GM19193 (cell line): ENCODE data around the gene MAP3K14.

Experiments used
- POLR2A ChIP-seq: IDR thresholded peaks from 4 replicates; pipeline ENCODE4 v1.6.1; 2011; ENCODE audit not compliant: insufficient read depth, insufficient read length; ENCODE audit errors: extremely low read depth

The MAP3K14 gene

DNA sequence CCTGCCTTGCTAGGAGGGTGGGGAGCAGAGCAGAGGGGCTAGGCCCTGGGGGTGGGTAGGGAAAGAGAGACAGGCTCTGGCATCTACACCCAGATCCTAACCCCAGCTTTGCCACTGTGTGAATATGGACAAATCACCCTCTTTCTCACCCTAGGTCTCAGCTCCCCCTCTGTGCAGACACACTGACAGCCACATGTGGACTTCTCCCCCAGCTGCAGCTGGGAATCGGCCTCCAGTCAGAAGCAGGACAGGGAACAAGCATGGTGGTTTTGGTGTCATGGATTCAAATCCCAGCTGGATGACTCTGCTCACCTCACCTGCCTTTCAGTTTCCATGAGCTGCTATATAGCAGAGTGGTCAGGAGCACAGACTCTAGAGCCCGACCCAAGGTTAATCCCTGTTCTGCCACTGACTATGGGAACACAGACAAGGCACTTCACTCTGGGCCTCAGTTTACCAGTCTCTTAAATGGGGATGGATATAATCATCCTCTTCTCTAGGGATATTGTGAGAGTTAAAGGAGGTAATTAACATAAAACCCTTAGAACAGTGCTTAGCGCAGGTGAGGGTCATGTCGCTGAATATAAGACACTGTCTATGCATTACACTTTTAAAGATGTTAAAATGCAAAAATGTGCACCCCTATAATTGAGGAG lies 26.2 kb upstream of the MAP3K14 start:
- TF ChIP-seq POLR2A: no peak

DNA sequence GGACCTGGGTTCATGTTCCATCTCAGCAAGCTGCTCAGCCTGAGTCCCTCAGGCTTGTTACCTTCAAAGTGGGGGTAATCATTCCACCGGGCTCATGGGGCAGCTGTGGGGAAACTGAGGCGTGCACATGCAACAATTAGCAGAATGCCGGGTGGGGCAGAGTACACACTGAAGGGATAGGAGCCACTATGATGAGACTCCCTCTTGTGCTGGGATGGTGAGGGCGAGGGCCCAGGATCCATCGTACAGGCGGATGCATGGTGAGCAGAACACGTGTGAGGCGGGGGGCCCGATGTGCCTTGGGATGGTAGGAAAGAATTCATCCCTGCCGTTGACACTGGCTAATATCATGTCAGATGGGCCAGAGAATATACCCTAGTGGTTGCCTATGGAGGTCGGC lies 25.5 kb upstream of the MAP3K14 start:
- no peak for TF ChIP-seq POLR2A

DNA sequence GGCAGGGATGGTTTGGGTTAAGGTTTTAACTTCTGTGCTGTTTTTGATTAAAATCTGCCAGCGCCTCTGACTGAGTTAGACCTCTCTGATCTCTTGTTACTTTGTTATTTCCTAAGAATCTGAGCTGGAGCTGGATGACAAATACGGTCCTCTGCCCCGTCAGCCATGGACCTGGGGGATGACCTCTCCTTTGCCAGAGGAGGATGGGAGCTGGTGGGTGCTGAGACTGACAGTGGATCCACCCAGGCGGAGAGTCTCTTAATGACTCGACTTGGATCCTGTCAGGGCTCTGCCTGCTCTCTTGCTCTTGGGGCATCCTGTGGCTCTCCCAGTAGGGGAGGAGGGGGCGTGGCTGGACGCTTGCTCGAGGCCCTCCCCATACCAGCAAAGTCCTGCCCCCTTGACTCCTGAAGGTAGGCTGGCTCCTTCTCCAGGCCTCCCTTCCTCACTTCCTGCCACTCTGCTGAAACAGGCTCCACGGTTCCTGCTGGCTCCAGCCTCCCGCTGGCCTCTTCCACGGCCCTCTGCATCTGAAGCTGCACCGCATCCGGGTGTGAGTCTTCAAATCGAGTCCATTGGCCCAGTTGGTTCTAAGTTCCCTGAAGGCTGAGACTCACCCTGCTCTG lies 24.8 kb upstream of the MAP3K14 start:
- no peak for TF ChIP-seq POLR2A

DNA sequence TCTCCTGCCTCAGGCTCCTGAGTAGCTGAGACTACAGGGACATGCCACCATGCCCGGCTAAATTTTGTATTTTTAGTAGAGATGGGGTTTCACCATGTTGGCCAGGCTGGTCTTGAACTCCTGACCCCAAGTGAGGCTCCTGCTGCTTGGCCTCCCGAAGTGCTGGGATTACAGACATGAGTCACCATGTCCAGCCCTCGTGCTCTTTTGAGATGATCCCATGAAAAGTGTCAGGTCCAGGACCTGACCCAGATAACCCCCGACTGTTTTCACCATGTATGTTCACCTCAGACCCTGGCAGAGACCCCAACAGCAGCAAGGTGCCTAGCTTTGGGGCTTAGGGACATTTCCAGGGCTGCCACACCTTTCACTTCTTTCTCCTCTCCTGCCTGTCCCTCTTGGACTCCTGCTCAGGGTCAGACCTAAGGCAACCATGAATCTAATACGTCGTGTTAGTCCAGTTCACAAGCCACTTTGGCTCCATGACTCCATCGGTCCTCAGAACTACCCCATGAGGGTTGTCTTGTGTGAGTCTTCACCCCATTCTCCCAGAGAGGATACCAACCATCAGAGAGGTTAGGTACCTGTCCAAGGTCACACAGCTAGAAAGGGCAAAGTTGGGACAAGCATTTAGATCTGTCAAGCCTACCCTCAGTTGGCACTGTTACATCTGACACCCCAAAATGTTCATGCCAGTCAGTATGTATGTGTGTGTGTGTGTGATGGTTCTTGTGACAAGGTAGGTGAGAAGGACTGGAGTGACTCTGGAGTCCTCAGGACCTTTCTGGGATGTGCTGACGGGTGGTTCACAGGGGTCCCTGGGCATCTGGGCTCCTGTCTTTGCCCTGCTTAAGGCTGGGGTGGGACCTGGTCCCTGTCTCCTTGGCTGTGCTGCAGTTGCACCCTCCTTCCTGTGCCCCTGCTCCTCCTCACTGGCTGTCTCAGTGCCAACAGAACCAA lies 23.1 kb upstream of the MAP3K14 start:
- no peak for TF ChIP-seq POLR2A

DNA sequence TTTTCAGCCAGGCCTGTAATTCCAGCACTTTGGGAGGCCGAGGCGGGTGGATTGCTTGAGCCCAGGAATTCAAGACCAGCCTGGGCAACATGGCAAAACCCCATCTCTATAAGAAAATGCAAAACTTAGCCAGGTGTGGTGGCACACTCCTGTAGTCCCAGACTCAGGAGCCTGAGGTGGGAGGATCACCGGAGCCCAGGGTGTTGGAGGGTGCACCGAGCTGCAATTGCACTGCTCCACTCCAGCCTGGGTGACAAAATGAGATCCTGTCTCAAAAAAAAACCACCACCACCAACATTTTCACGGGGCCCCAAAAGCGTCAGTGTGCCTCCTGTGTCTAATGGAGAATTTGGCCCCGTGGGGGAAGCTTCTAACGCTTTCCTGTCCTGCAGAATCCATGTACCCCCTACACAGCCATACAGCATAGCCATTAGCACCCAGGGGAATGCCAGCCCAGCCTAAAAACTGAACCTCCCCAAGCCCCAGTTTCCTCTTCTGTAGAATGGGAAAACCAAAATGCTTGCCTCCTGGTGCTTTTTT lies 22.2 kb upstream of the MAP3K14 start:
- no peak for TF ChIP-seq POLR2A

DNA sequence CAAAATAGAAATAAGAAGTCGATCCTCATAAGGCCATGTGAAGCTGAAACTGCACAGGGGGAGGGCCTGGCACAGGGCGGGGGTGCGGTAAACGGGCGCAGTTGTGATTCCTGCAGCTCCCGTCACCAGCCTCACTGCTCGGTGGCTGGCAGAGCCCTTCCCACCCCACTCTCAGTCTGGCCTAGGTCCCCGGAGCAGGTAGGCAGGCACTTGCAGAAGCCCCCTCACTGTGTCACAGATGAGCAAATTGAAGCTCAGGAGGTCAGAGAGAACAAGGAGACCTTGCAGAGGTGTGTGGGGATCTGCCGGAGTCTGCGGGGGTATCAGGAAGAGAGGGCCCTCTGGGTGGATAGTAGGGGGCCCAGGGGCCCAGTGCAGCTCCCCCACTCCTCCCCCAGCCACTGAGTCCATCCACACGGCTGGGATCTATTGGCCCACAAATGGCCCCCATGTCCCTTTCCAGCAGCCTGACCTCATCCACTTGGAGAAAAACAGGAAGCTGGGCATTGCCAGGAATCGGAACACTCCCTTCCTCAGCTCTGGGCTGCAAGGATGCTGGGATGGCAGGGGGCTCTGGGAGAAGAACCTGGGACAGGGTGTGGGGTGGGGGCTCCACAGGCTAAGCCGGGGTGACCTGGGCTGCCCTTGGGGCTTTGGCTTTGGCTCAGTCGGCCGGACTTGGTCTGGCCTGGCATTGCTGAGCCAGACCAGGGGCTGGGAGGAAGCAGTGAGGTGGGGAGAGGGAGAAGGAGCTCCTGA lies 21.4 kb upstream of the MAP3K14 start:
- no peak for TF ChIP-seq POLR2A

DNA sequence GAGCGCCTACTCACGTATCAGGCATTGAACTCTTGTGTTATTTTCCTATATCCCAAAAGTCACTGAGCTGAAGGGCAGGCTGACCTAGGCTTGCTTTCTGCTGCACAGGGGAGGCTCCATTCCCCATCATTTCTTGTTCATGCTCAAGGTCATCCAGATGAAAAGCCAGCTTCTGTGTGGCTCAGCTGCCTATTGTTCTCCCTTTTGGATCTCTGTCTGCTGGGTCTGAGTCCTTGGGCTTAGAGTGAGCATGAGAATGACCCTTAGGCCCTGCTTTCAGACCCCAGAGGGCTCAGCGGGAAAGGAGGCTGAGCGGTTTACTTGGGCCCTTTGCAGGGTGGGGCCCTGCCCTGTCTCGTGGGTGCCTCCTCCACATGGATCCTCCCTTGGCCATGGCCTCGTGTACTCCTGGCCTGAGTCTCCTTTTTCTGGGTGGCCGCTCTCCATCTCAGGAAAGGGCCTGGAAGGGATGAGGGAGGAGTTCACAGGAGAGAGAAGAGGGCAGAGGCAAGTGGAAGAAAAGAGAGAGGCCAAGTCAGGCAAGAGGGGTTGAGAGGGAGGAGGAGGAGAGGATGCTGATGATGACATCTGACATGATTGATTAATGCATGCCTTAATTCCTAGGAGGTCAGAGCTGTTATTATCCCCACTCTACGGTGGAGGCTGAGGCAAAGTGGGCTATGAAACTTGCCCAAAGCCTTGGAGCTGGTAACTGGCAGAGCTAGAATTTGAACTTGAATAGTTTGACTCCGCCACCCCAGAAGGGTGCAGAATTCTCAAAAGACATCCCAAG lies 19.8 kb upstream of the MAP3K14 start:
- TF ChIP-seq POLR2A: no peak

DNA sequence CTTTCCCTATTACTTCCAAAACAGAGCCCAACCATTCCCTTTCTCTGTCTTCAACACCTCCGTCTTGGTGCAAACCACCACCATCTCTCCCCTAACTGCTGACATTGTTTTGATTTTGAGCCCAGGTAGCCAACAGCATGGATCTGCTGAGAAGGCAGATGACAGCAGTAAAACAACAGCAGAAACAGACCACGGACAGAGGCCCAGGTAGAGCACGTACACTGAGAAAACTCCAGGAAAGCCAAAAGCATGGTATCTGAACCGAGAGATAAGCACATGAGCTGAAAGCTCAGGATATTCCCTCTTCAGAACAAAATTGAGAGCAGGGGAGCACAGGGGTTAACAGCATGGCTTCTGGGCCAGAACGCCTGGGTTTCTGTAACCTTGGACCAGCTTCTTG lies 18.9 kb upstream of the MAP3K14 start:
- TF ChIP-seq POLR2A: no peak

DNA sequence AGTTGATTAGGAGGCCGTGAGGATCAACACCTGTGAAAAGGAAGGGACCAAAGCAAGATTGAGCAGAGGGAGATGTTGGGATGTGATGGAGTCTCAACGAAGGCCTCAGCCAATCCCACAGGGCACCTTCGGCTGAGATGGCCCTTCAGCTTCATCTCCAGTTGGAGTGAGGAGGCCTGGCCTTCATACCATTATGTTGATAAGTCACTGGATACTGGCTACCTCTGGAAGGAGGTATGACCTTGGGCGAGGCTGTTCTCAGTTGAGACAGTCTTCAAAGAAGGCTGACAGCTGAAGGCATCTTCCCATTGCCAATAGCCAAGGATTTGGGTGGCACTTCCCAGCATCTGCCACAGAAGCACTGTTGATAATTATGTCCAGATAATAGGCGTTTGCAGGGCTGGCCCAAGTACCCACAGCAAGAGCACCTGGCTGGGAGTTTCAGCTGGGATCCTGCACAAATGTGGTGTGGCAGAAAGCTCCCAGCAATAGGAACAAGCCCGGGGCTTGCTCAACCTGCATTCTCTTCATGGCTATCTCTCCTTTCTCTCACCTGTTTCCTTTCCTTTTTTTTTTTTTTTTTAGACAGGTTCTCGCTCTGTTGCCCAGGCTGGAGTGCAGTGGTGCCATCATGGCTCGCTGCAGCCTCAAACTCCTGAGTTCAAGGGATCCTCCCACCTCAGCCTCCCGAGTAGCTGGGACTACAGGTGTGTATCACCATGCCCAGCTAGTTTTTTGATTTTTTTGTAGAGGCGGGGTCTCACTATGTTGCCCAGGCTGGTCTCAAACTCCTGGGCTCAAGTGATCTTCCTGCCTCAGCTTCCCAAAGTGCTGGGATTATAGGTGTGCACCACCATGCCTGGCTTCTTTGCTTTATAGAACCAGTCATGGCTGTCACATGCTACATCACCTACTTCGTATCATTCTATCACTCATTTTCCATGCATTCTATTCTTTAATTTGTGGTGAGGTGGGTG lies 18.2 kb upstream of the MAP3K14 start:
- TF ChIP-seq POLR2A: no peak

DNA sequence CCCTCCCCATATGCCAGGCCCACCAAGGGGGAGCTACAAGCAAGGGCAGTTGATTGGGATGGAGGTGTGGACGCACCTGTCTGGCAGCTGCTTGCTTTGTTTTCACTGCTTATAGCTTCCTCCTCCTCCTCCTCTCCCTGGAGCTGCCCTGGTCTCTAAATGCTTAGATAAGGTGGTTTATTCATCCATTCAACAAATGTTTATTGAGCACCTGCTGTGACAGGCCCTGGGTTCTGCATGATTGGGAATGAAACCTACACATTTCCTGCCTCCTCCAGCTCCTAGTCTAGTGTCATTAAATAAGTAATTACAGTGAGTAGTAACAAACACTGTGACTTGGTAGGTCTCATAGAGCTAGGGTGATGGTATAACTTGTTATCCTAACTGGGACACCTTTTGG lies 17.4 kb upstream of the MAP3K14 start:
- no peak for TF ChIP-seq POLR2A

DNA sequence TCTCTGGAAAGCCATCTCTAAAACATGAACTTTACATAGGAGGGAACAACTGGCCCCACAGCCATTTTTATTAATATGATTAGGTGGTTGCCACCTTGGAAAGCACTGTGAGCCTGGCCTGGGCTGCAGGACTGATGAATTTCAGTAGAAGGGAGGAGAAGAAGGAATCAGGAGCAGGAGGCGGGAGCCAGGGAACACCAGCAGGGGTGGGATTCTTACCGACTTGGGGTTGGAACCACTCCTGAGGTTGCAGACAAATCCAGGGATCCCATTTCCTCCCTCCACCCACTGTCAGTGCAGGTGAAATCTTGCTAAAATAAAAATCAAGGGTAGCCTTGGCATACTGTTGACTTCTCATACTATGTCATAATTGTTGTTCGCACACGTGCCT lies 16.9 kb upstream of the MAP3K14 start:
- TF ChIP-seq POLR2A: no peak

DNA sequence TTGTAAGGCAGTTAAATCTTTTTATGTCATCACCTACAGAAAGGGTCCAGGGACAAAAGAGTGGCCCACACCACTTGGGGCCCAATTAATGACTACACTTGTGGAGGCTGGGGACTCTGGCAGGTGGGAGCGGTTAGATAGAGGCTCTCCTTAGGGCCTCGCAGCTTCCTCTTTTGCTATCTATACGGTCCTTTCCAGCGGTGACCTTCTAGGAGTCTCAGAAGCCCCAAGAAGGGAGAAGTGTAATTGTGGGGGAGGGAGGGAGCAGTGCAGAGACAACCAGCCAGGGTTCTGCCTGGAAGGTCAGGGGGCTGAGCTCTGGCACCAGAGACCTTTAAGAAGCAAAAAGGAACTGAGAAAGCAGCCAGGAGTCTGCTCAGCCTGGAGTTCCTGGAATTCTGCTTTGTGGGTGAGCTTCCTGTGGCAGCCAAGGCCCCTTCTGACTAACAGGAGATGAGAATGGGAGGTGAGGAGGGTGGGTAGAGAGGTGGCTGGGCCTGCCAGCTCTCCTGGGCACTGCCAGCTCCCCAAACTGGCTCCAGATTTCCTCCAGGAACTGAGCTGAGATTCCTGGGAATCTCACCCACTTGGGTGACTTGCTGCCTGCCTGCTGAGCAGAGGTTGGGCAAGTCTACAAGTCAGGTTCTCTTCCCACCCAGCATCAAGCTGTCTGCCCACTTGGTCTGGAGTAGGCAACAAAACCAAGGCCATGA lies 16.3 kb upstream of the MAP3K14 start:
- no peak for TF ChIP-seq POLR2A

DNA sequence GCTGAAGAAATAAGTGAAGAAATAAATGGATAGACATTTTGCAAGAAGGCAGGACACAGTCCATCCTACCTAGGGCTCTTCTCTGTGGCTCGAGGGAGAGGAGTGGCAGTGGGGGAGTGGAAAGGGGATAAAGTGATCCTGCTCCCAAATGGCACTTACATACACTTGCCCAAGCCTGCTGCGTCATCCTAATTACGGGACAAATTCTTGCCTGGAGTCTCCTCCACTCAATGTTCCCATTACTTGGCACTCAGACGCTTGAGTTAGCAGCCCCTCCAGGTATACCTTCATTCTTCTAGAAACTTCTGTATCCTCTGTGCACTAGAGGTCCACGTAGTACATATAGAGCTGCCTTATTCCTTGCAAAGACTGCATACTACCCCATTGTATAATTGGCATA lies 15.7 kb upstream of the MAP3K14 start:
- TF ChIP-seq POLR2A: no peak

DNA sequence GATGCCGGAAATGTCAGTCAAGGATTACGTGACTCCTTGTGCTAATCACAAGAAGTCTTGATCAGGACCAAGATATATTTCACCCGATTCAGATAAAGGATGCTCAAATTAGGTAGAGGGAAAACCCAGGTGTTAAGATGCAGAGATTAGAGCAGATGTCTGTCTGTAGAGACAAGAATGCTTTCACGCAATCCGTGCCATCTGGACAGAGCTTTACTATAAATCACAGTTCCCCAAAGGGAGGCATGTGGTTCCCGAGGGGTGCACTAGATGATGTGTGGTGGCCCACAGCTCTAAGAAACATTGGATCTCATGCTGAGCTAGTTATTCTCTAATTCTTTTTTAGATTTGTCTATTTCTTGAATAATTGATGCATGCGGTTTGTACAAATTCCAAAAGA lies 9.8 kb upstream of the MAP3K14 start:
- TF ChIP-seq POLR2A: no peak
